SIG-M5 treated with dmso at 0.1 percent for 504 hours (cell line): Measurements from ENCODE around the gene CCDC198.

ENCODE experiments used
- DNase-seq: peaks from one replicate; lab custom pipeline; 2025; ENCODE audit not compliant: unreplicated experiment; lab: John Stamatoyannopoulos, UW

Gene CCDC198

GRCh38 chr14:57464008-57464730, 29.5 kb downstream of the CCDC198 start:
- no peak for DNase-seq

- no peak for DNase-seq
Measured at GRCh38 chr14:57462551-57462950, 31.1 kb downstream of the CCDC198 start.

GRCh38 chr14:57461777-57462320, 31.8 kb downstream of the CCDC198 start:
- no peak for DNase-seq

GRCh38 chr14:57435923-57436322, 57.7 kb downstream of the CCDC198 start:
- no peak for DNase-seq

- DNase-seq = no peak
Measured at GRCh38 chr14:57420986-57421385, 72.7 kb downstream of the CCDC198 start.

GRCh38 chr14:57420033-57420432, 73.6 kb downstream of the CCDC198 start:
- DNase-seq = no peak
